GM23338 (cell line): Measurements from ENCODE around the gene ZFYVE28. TPM values are rescaled to one million over a fixed set of nuclear protein-coding genes. Genes with fewer than 3 reads are reported as not detected.

ENCODE experiments used
- ATAC-seq: fragments of 200-7000 bp; cut with Tn5 transposase; 3 replicates; pipeline ENCODE4 v1.9.1; 2020
- DNase-seq: peaks from one replicate; pipeline ENCODE4 v3.0.0-alpha.2; 2015; ENCODE audit warnings: low spot score
- H2AFZ ChIP-seq: fragments of 200-600 bp; sonication (generic); 2 replicates; pipeline ENCODE4 v1.8.0; 2016; ENCODE audit warnings: antibody characterized with exemption, mild to moderate bottlenecking, moderate library complexity
- H3F3A ChIP-seq: fragments of 200-600 bp; sonication (generic); replicated peaks from 2 replicates; pipeline ENCODE4 v1.8.0; 2017; ENCODE audit warnings: antibody characterized with exemption, mixed run types, low read depth
- H3K27ac ChIP-seq: fragments of 200-600 bp; sonication (generic); 2 replicates; pipeline ENCODE4 v1.6.1; 2016; ENCODE audit warnings: low read depth
- H3K27me3 ChIP-seq: fragments of 200-600 bp; sonication (generic); 2 replicates; pipeline ENCODE4 v1.8.0; 2016; ENCODE audit warnings: mild to moderate bottlenecking, mixed run types, moderate library complexity; ENCODE audit not compliant: insufficient read depth
- H3K36me3 ChIP-seq: fragments of 200-600 bp; sonication (generic); 2 replicates; pipeline ENCODE4 v1.8.0; 2016; ENCODE audit warnings: mild to moderate bottlenecking; ENCODE audit not compliant: insufficient read depth
- H3K4me1 ChIP-seq: fragments of 200-600 bp; sonication (generic); 2 replicates; pipeline ENCODE4 v1.8.0; 2016; ENCODE audit warnings: mild to moderate bottlenecking, moderate library complexity; ENCODE audit not compliant: insufficient read depth
- H3K4me2 ChIP-seq: fragments of 200-600 bp; sonication (generic); 2 replicates; pipeline ENCODE4 v1.7.1; 2017; ENCODE audit warnings: mixed run types
- H3K4me3 ChIP-seq: fragments of 200-600 bp; sonication (generic); 2 replicates; pipeline ENCODE4 v1.6.1; 2016; ENCODE audit warnings: mixed run types
- H3K79me2 ChIP-seq: fragments of 200-600 bp; sonication (generic); replicated peaks from 2 replicates; pipeline ENCODE4 v1.8.0; 2017; ENCODE audit warnings: mild to moderate bottlenecking; ENCODE audit not compliant: insufficient read depth
- H3K9me2 ChIP-seq: fragments of 200-600 bp; sonication (generic); 2 replicates; pipeline ENCODE4 v1.8.0; 2017; ENCODE audit not compliant: insufficient read depth
- H4K20me1 ChIP-seq: fragments of 200-600 bp; sonication (generic); replicated peaks from 2 replicates; pipeline ENCODE4 v1.8.0; 2017; ENCODE audit warnings: mild to moderate bottlenecking; ENCODE audit not compliant: insufficient read depth
- H3K27ac Mint-ChIP-seq: 2 replicates; pipeline ENCODE4 v1.8.0; 2020; ENCODE audit warnings: inconsistent platforms, mild to moderate bottlenecking, moderate library complexity, mixed read lengths
- H3K27me3 Mint-ChIP-seq: 3 replicates; pipeline ENCODE4 v1.8.0; 2022; ENCODE audit warnings: low read depth, mild to moderate bottlenecking, moderate library complexity, mixed read lengths, inconsistent platforms; ENCODE audit not compliant: insufficient read depth, poor library complexity
- H3K36me3 Mint-ChIP-seq: 3 replicates; pipeline ENCODE4 v1.8.0; 2021; ENCODE audit warnings: low read depth, mild to moderate bottlenecking, inconsistent platforms, moderate library complexity, mixed read lengths
- H3K4me1 Mint-ChIP-seq: 3 replicates; pipeline ENCODE4 v1.8.0; 2020; ENCODE audit warnings: mild to moderate bottlenecking, inconsistent platforms, mixed read lengths
- H3K4me3 Mint-ChIP-seq: 3 replicates; pipeline ENCODE4 v1.8.0; 2021; ENCODE audit warnings: moderate library complexity, mild to moderate bottlenecking, inconsistent platforms, mixed read lengths
- H3K9me3 Mint-ChIP-seq: 3 replicates; pipeline ENCODE4 v1.8.0; 2020; ENCODE audit warnings: moderate library complexity, mild to moderate bottlenecking, inconsistent platforms, mixed read lengths
- EZH2phosphoT487 ChIP-seq: fragments of 200-600 bp; sonication (generic); IDR thresholded peaks from one replicate; pipeline ENCODE4 v1.8.1; 2018; ENCODE audit warnings: antibody characterized with exemption; ENCODE audit not compliant: unreplicated experiment
- ZNF462 ChIP-seq: fragments of 250-450 bp; sonication (Bioruptor Pico); IDR thresholded peaks from 2 replicates; pipeline ENCODE4 v1.5.0; 2020; ENCODE audit warnings: mild to moderate bottlenecking, moderate library complexity
- polyA plus RNA-seq: library from polyadenylated mRNA; unstranded; fragments of >200 nt; fragmentation: Nextera tagmentation; extraction: Ambion mirVana; gene quantifications from 2 replicates; pipeline ENCODE4 v1.2.1, GENCODE V29; 2016
- total RNA-seq: library from RNA; depleted of rRNA; stranded (reverse); fragments of >200 nt; shearing (Covaris generic); gene quantifications from 2 replicates; pipeline ENCODE4 v1.2.3, GENCODE V29; 2014
- TF ChIP-seq, protein P1 (sequence below), 2 experiments: fragments of 200-600 bp in 1 of 2; sonication (generic) in 1 of 2; conservative IDR thresholded peaks; 2 replicates each; pipeline versions ENCODE4 v1.5.1 to v1.6.1; 2016 to 2017; ENCODE audit warnings: antibody characterized with exemption in 2 of 2, low read depth in 2 of 2, mild to moderate bottlenecking in 2 of 2, moderate library complexity in 1 of 2

The ZFYVE28 gene
- total and polyA plus RNA-seq, 2 experiments from 2014 or later: 2.6 to 4.6 TPM

- H3F3A ChIP-seq: no peaks in the 10 kb centered on the region
- no peaks in the 10 kb centered on the region; the same call in none of the 3 replicates for H3K4me1 Mint-ChIP-seq
Measured at GRCh38 chr4:2363056-2363721, 55.3 kb downstream of the ZFYVE28 start.

More at GRCh38 chr4:2363056-2363721, 55.3 kb downstream of the ZFYVE28 start:
- Histone ChIP-seq H2AFZ (no peak overlapping the region), H3K4me3 (no peak overlapping the region), H3K9me2 (no peaks in the 10 kb centered on the region), H3K79me2 (no peaks in the 10 kb centered on the region), H3K4me2 (no peak overlapping the region), H4K20me1 (no peaks in the 10 kb centered on the region), H3K27ac (no peak overlapping the region), H3K36me3 (no peaks in the 10 kb centered on the region), H3K4me1 (no peaks in the 10 kb centered on the region), H3K27me3 (no peaks in the 10 kb centered on the region)
- DNase-seq (no peak), ATAC-seq (no peak)
- TF ChIP-seq EZH2phosphoT487 (no peak), ZNF462 (CRISPR knock-in tag) (no peak)
- TF ChIP-seq, protein P1, sequence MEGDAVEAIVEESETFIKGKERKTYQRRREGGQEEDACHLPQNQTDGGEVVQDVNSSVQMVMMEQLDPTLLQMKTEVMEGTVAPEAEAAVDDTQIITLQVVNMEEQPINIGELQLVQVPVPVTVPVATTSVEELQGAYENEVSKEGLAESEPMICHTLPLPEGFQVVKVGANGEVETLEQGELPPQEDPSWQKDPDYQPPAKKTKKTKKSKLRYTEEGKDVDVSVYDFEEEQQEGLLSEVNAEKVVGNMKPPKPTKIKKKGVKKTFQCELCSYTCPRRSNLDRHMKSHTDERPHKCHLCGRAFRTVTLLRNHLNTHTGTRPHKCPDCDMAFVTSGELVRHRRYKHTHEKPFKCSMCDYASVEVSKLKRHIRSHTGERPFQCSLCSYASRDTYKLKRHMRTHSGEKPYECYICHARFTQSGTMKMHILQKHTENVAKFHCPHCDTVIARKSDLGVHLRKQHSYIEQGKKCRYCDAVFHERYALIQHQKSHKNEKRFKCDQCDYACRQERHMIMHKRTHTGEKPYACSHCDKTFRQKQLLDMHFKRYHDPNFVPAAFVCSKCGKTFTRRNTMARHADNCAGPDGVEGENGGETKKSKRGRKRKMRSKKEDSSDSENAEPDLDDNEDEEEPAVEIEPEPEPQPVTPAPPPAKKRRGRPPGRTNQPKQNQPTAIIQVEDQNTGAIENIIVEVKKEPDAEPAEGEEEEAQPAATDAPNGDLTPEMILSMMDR (conservative IDR thresholded peaks at IDR 0.05; ENCODE audit: low read depth in 2 of 2): no peak
- Mint-ChIP-seq H3K4me3 (no peak overlapping the region), H3K36me3 (no peaks in the 10 kb centered on the region), H3K27me3 (peaks cover 7% of the 10 kb centered on the region), H3K27ac (no peak overlapping the region), H3K9me3 (no peaks in the 10 kb centered on the region)
